ENCODE data around the gene ITSN2. TPM values are rescaled to one million over a fixed set of nuclear protein-coding genes. Genes with fewer than 3 reads are reported as not detected.
"Not testable (repeated sequence)": the region's sequence is repeated elsewhere in the genome, so short reads cannot be mapped to it uniquely, and the experiment has no call there.

ITSN2 gene
- total RNA-seq, 2 donors from 2014 or later: 12.6 to 16.8 TPM

GRCh38 chr2:24360963-24361330 lies 611 bp upstream of the ITSN2 start:
- Histone ChIP-seq H3K27ac (ENCODE audit: low read depth, low read length) (no peak overlapping the region), H3K9me3 (ENCODE audit: control insufficient read depth, low read length) (no peaks in the 10 kb centered on the region), H3K4me1 (ENCODE audit: control insufficient read depth, insufficient read depth, low read length) (no peaks in the 10 kb centered on the region), H3K27me3 (ENCODE audit: control insufficient read depth, insufficient read depth, low read length, poor library complexity, severe bottlenecking) (peaks cover 17% of the 10 kb centered on the region), H3K4me3 (ENCODE audit: low read length) (peak overlapping the region; percentile 82), H3K36me3 (ENCODE audit: control insufficient read depth, insufficient read depth, low read length) (no peaks in the 10 kb centered on the region), H3K9ac (ENCODE audit: extremely low read depth, low read length, poor library complexity, severe bottlenecking) (no peak overlapping the region)
- WGBS, 2 experiments (ENCODE audit: insufficient coverage in 1 of 2, insufficient read length in 1 of 2): 88 to 92% methylated on average over 12 to 15 of the region's 15 CpGs
- Mint-ChIP-seq H3K27me3 (ENCODE audit: insufficient read depth) (peaks cover 22% of the 10 kb centered on the region), H3K4me3 (peak overlapping the region; percentile 71), H3K4me1 (peaks cover 14% of the 10 kb centered on the region), H3K36me3 (ENCODE audit: low read depth) (peaks cover 3% of the 10 kb centered on the region), H3K27ac (peak overlapping the region; percentile 86), H3K9me3 (no peaks in the 10 kb centered on the region)
- DNase-seq: no peak
- TF ChIP-seq CTCF (conservative IDR thresholded peaks at IDR 0.05): no peak

- Histone ChIP-seq H3K4me1 (ENCODE audit: control insufficient read depth, insufficient read depth, low read length) (no peaks in the 10 kb centered on the region), H3K36me3 (ENCODE audit: control insufficient read depth, insufficient read depth, low read length) (no peaks in the 10 kb centered on the region), H3K9me3 (ENCODE audit: control insufficient read depth, low read length) (no peaks in the 10 kb centered on the region), H3K27me3 (ENCODE audit: control insufficient read depth, insufficient read depth, low read length, poor library complexity, severe bottlenecking) (peaks cover 17% of the 10 kb centered on the region), H3K4me3 (ENCODE audit: low read length) (peak overlapping the region; percentile 82), H3K9ac (ENCODE audit: extremely low read depth, low read length, poor library complexity, severe bottlenecking) (peak overlapping the region; percentile 60), H3K27ac (ENCODE audit: low read depth, low read length) (no peak overlapping the region)
- peaks cover 22% of the 10 kb centered on the region for H3K27me3 Mint-ChIP-seq (ENCODE audit: insufficient read depth)
- no peaks in the 10 kb centered on the region for H3K9me3 Mint-ChIP-seq
- no peak for DNase-seq
- 19 to 41% methylated on average over 21 to 46 of the region's 46 CpGs for WGBS, 2 experiments (ENCODE audit: insufficient coverage in 1 of 2, insufficient read length in 1 of 2)
- H3K27ac Mint-ChIP-seq: no peak overlapping the region
- H3K4me3 Mint-ChIP-seq: peak overlapping the region; percentile 71
- peaks cover 3% of the 10 kb centered on the region for H3K36me3 Mint-ChIP-seq (ENCODE audit: low read depth)
- H3K4me1 Mint-ChIP-seq: peaks cover 16% of the 10 kb centered on the region
- no peak for TF ChIP-seq CTCF (conservative IDR thresholded peaks at IDR 0.05)
Measured at GRCh38 chr2:24359129-24360049, 947 bp downstream of the ITSN2 start.

- H3K27me3 ChIP-seq (ENCODE audit: control insufficient read depth, insufficient read depth, low read length, poor library complexity, severe bottlenecking): peaks cover 17% of the 10 kb centered on the region
- H3K4me3 Mint-ChIP-seq; H3K4me3 ChIP-seq (ENCODE audit: low read length); DNase-seq; H3K27ac Mint-ChIP-seq; H3K4me1 ChIP-seq (ENCODE audit: control insufficient read depth, insufficient read depth, low read length); H3K9me3 ChIP-seq (ENCODE audit: control insufficient read depth, low read length); H3K9ac ChIP-seq (ENCODE audit: extremely low read depth, low read length, poor library complexity, severe bottlenecking); H3K9me3 Mint-ChIP-seq; H3K36me3 ChIP-seq (ENCODE audit: control insufficient read depth, insufficient read depth, low read length); H3K36me3 Mint-ChIP-seq (ENCODE audit: low read depth); H3K27ac ChIP-seq (ENCODE audit: low read depth, low read length): not testable (repeated sequence)
- peaks cover 15% of the 10 kb centered on the region for H3K27me3 Mint-ChIP-seq (ENCODE audit: insufficient read depth)
- peaks cover 22% of the 10 kb centered on the region for H3K4me1 Mint-ChIP-seq
- 93 to 98% methylated on average over 9 to 11 of the region's 12 CpGs for WGBS, 2 experiments (ENCODE audit: insufficient coverage in 1 of 2, insufficient read length in 1 of 2)
Measured at GRCh38 chr2:24357767-24358166, 2.6 kb downstream of the ITSN2 start.

GRCh38 chr2:24357115-24357514 lies 3.2 kb downstream of the ITSN2 start:
- not testable (repeated sequence) for H3K27ac Mint-ChIP-seq; H3K36me3 ChIP-seq (ENCODE audit: control insufficient read depth, insufficient read depth, low read length); H3K4me3 ChIP-seq (ENCODE audit: low read length); H3K9ac ChIP-seq (ENCODE audit: extremely low read depth, low read length, poor library complexity, severe bottlenecking); H3K4me3 Mint-ChIP-seq; H3K27ac ChIP-seq (ENCODE audit: low read depth, low read length); H3K9me3 Mint-ChIP-seq; H3K9me3 ChIP-seq (ENCODE audit: control insufficient read depth, low read length); H3K4me1 ChIP-seq (ENCODE audit: control insufficient read depth, insufficient read depth, low read length); DNase-seq; H3K36me3 Mint-ChIP-seq (ENCODE audit: low read depth)
- 86 to 89% methylated on average over 1 to 4 of the region's 4 CpGs for WGBS, 2 experiments (ENCODE audit: insufficient coverage in 1 of 2, insufficient read length in 1 of 2)
- peaks cover 17% of the 10 kb centered on the region for H3K27me3 ChIP-seq (ENCODE audit: control insufficient read depth, insufficient read depth, low read length, poor library complexity, severe bottlenecking)
- H3K27me3 Mint-ChIP-seq (ENCODE audit: insufficient read depth): peaks cover 15% of the 10 kb centered on the region
- H3K4me1 Mint-ChIP-seq: peaks cover 21% of the 10 kb centered on the region

Measured in endodermal cell (in vitro differentiated cells).